ENCODE data around the gene ZBTB46.

DNA sequence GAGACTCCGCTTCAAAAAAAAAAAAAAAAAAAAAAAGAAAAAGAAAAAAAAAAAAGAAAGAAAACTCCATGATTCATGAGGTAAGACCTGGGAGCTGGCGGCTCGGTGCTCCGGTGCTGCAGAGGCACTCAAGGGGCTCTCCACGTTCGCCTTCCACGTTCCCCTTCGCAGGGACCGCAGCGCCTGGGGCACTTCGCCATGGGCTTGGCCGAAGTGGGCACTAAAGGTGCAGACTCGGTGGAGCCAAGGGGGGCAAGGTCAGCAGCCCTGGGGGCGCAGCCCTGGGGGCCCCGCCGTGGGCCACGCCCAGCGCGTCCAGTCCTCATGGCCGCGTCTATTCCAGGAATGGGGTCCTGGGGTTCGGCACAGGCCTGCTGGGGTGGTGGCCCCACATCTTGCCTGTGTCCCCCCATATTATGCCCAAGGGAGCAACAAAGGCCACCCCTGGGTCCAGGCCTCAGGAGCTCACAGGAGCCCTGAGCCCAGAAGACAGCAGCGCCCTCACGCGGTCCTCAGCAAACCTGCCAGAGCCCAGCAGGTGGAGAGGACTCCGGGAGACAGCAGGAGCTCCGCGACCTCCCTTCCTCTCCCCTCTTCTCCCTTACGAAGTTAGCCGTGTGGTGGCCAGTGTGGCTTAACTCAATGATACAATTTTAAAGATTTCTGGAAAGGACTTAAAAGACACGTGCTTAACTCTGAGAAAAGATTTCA, 21.9 kb downstream of the ZBTB46 start:
- TF ChIP-seq, protein P1, sequence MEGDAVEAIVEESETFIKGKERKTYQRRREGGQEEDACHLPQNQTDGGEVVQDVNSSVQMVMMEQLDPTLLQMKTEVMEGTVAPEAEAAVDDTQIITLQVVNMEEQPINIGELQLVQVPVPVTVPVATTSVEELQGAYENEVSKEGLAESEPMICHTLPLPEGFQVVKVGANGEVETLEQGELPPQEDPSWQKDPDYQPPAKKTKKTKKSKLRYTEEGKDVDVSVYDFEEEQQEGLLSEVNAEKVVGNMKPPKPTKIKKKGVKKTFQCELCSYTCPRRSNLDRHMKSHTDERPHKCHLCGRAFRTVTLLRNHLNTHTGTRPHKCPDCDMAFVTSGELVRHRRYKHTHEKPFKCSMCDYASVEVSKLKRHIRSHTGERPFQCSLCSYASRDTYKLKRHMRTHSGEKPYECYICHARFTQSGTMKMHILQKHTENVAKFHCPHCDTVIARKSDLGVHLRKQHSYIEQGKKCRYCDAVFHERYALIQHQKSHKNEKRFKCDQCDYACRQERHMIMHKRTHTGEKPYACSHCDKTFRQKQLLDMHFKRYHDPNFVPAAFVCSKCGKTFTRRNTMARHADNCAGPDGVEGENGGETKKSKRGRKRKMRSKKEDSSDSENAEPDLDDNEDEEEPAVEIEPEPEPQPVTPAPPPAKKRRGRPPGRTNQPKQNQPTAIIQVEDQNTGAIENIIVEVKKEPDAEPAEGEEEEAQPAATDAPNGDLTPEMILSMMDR (IDR thresholded peaks at IDR 0.05; ENCODE audit: insufficient read depth, low read length, poor library complexity, severe bottlenecking) = no peak
- TF ChIP-seq EZH2phosphoT487 (conservative IDR thresholded peaks at IDR 0.05; ENCODE audit: low read length) = no peak

Measured in SU-DHL-6 (cell line).